K562 (cell line): Measurements from ENCODE around the gene ZNF292. TPM values are rescaled to one million over a fixed set of nuclear protein-coding genes. Genes with fewer than 3 reads are reported as not detected.
A peak's percentile ranks its signal among the peaks of the same experiment; 100 is the strongest.
"Not testable (repeated sequence)": the region's sequence is repeated elsewhere in the genome, so short reads cannot be mapped to it uniquely, and the experiment has no call there.

Source experiments
- ATAC-seq: fragments of 200-7000 bp; cut with Tn5 transposase; 3 replicates; pipeline ENCODE4 v1.9.1; 2020; ENCODE audit warnings: moderate library complexity
- BruUV-seq: library from RNA; stranded (reverse); fragments of 400-500 nt; replicated peaks from 2 replicates; lab custom pipeline; 2021; lab: Mats Ljungman, UMichigan
- CTCF ChIA-PET: fragments of 300-600 bp; formaldehyde crosslinking; extraction: SDS; loops from one replicate; lab custom pipeline; 2021; ENCODE audit warnings: low intra/inter-chr PET ratio; lab: Yijun Ruan, JAX
- POLR2A ChIA-PET: fragments of 300-600, 350-650 bp; sonication (Branson Sonifier 250); formaldehyde crosslinking; extraction: SDS; loops from one replicate; lab custom pipeline; 2021; ENCODE audit warnings: antibody characterized with exemption, inconsistent platforms; lab: Yijun Ruan, JAX
- DNase-seq, 4 experiments: peaks; one replicate each; pipeline versions ENCODE4 v3.0.0 to v3.0.0-alpha.2; 2011 to 2018; ENCODE audit warnings: low spot score in 3 of 4, mixed read lengths in 3 of 4; ENCODE audit errors: extremely low read depth in 1 of 4
- FAIRE-seq: peaks from 2 replicates; lab custom pipeline; 2011; peaks lifted over from hg19 to GRCh38; lab: Jason Lieb, UNC
- H2AFZ ChIP-seq: 2 replicates; pipeline ENCODE4 v1.6.0; 2011; ENCODE audit warnings: low read depth, low read length, control low read depth, inconsistent platforms
- H3K27ac ChIP-seq: fragments of 200-600 bp; 3 replicates; pipeline ENCODE4 v1.8.0; 2011; ENCODE audit warnings: low read depth, mild to moderate bottlenecking, control low read depth, inconsistent platforms, low read length, moderate library complexity, mixed read lengths; ENCODE audit errors: extremely low read depth
- H3K27me3 ChIP-seq, 2 experiments: fragments of 300-600 bp in 1 of 2; 2 replicates in 1 of 2; 3 replicates in 1 of 2; pipeline versions ENCODE4 v1.6.0 to v1.8.0; 2011; ENCODE audit warnings: inconsistent platforms in 2 of 2, low read length in 2 of 2, mild to moderate bottlenecking in 1 of 2, mixed read lengths in 1 of 2, moderate library complexity in 1 of 2; ENCODE audit not compliant: control insufficient read depth in 2 of 2, insufficient read depth in 2 of 2
- H3K36me3 ChIP-seq: fragments of 300-600 bp; 3 replicates; pipeline ENCODE4 v1.8.0; 2011; ENCODE audit warnings: mild to moderate bottlenecking, low read length, inconsistent platforms; ENCODE audit not compliant: control insufficient read depth, insufficient read depth
- H3K4me1 ChIP-seq, 2 experiments: fragments of 200-600 bp in 1 of 2; replicated peaks in 1 of 2; 2 replicates in 1 of 2; 3 replicates in 1 of 2; pipeline versions ENCODE4 v1.5.1 to v1.8.0; 2011; ENCODE audit warnings: inconsistent platforms in 2 of 2, low read length in 2 of 2, mild to moderate bottlenecking in 1 of 2, mixed read lengths in 1 of 2, moderate library complexity in 1 of 2; ENCODE audit not compliant: control insufficient read depth in 2 of 2, insufficient read depth in 2 of 2
- H3K4me2 ChIP-seq: 2 replicates; pipeline ENCODE4 v1.6.1; 2011; ENCODE audit warnings: low read length, control low read depth, inconsistent platforms, mixed read lengths; ENCODE audit not compliant: insufficient read depth
- H3K4me3 ChIP-seq: fragments of 200-600 bp; sonication (generic), shearing (Covaris generic); 2 replicates; pipeline ENCODE4 v1.5.1; 2016; ENCODE audit warnings: control low read depth, inconsistent platforms
- H3K79me2 ChIP-seq: fragments of 200-600 bp; 3 replicates; pipeline ENCODE4 v1.8.0; 2011; ENCODE audit warnings: low read length, inconsistent platforms; ENCODE audit not compliant: control insufficient read depth, insufficient read depth
- H3K9ac ChIP-seq, 2 experiments: 2 replicates each; pipeline versions ENCODE4 v1.6.0 to v1.6.1; 2011; ENCODE audit warnings: low read depth in 2 of 2, low read length in 2 of 2, control low read depth in 1 of 2, inconsistent platforms in 1 of 2, mild to moderate bottlenecking in 1 of 2, mixed read lengths in 1 of 2; ENCODE audit not compliant: insufficient read depth in 1 of 2
- H3K9me1 ChIP-seq: one replicate; pipeline ENCODE4 v1.6.0; 2011; ENCODE audit warnings: inconsistent platforms, mild to moderate bottlenecking, low read length, moderate library complexity; ENCODE audit not compliant: control insufficient read depth, insufficient read depth
- H3K9me3 ChIP-seq: replicated peaks from 2 replicates; pipeline ENCODE4 v1.5.1; 2011; ENCODE audit warnings: low read depth, low read length, inconsistent platforms; ENCODE audit not compliant: control insufficient read depth, insufficient read depth
- H4K20me1 ChIP-seq: replicated peaks from 2 replicates; pipeline ENCODE4 v1.6.1; 2011; ENCODE audit warnings: low read length, inconsistent platforms, mixed read lengths; ENCODE audit not compliant: control insufficient read depth, insufficient read depth
- CBX1 ChIP-seq: sonication (generic); IDR thresholded peaks from 2 replicates; pipeline ENCODE4 v1.6.1; 2016; ENCODE audit warnings: antibody characterized with exemption, low read depth, mild to moderate bottlenecking
- CEBPB ChIP-seq: fragments of 450-650 bp; IDR thresholded peaks from 2 replicates; pipeline ENCODE4 v1.6.1; 2016; ENCODE audit warnings: missing genetic modification characterization, missing compliant biosample characterization
- IRF1 ChIP-seq: sonication (generic); formaldehyde crosslinking; IDR thresholded peaks from 2 replicates; pipeline ENCODE4 v1.8.0; 2022; ENCODE audit warnings: missing genetic modification reagents, mild to moderate bottlenecking, borderline replicate concordance
- ZNF324 ChIP-seq: fragments of 250-450 bp; sonication (Bioruptor Pico); IDR thresholded peaks from 2 replicates; pipeline ENCODE4 v1.4.0; 2020; ENCODE audit warnings: mild to moderate bottlenecking
- ZSCAN32 ChIP-seq: fragments of 450-650 bp; formaldehyde crosslinking; IDR thresholded peaks from 2 replicates; pipeline ENCODE4 v1.4.0; 2020; ENCODE audit warnings: mild to moderate bottlenecking, moderate library complexity
- WGBS: fragments of 100-300 bp; shearing (Covaris generic); methylation state at CpG from one replicate; pipeline ENCODE4 v1.1.6; 2016; ENCODE audit warnings: low coverage, mixed read lengths; ENCODE audit not compliant: insufficient coverage; ENCODE audit errors: missing lambda C conversion rate; 5-methylcytosine and 5-hydroxymethylcytosine counted together
- in situ Hi-C: fragments of 300-500 bp; cut with MboI; formaldehyde crosslinking; loops from 4 replicates; pipeline ENCODE4 v1.15.0; 2018; ENCODE audit warnings: inconsistent platforms, mixed read lengths
- intact Hi-C: fragments of 100-400 bp; cut with micrococcal nuclease; formaldehyde crosslinking; loops from 2 replicates; pipeline ENCODE4 v1.14.2; 2022
- polyA plus RNA-seq, 8 experiments: library from polyadenylated mRNA; depleted of rRNA in 4 of 8; stranded (reverse) in 5 of 8; unstranded in 3 of 8; fragments of >200 nt; fragmentation: Nextera tagmentation in 2 of 8; fragmentation: Illumina TruSeq in 1 of 8; extraction: Ambion mirVana in 2 of 8; extraction: Trizol in 1 of 8; gene quantifications; 2 replicates each; pipeline versions ENCODE4 v1.2.1 to v1.2.3, GENCODE V29; 2011 to 2014; ENCODE audit warnings: inconsistent platforms in 1 of 8, missing spikeins in 1 of 8
- total RNA-seq, 7 experiments: library from RNA; depleted of rRNA in 6 of 7; stranded (reverse); fragments of >200 nt in 6 of 7; fragmentation: Illumina TruSeq in 2 of 7; extraction: Trizol in 2 of 7; gene quantifications; 2 replicates each; pipeline versions ENCODE4 v1.2.1 to v1.2.3, GENCODE V29; 2011 to 2021; ENCODE audit warnings: low replicate concordance in 1 of 7

ZNF292 gene
- total and polyA plus RNA-seq, 9 of the 15 experiments (the other 6 are each of a cell fraction or from before 2014, with no cell fraction given): 4.4 to 17.1 (median 12.8) TPM

- ATAC-seq, H3K9ac ChIP-seq, H3K36me3 ChIP-seq, H3K9me3 ChIP-seq, H2AFZ ChIP-seq, FAIRE-seq, H3K27ac ChIP-seq, DNase-seq, H3K4me2 ChIP-seq, H4K20me1 ChIP-seq, BruUV-seq, intact Hi-C loops, CTCF ChIA-PET, H3K27me3 ChIP-seq, in situ Hi-C loops, H3K4me1 ChIP-seq, H3K9me1 ChIP-seq, H3K4me3 ChIP-seq: not testable (repeated sequence)
- WGBS: 91% methylated on average over 14 of the region's 15 CpGs
- TF ChIP-seq CEBPB (tag): peak; percentile 54
- peaks cover 76% of the 10 kb centered on the region for H3K79me2 ChIP-seq
- POLR2A ChIA-PET: interaction anchor here (1.5 kb wide), 1 partner anchor 12 kb away, joined by 4 read pairs; no protein-coding TSS in a partner anchor
Measured at GRCh38 chr6:87198022-87198810, 42.9 kb downstream of the ZNF292 start.

- no peak for ATAC-seq
- TF ChIP-seq CBX1 (no peak), ZNF324 (CRISPR knock-in tag) (no peak), ZSCAN32 (CRISPR knock-in tag) (no peak), IRF1 (no peak)
Measured at GRCh38 chr6:87199787-87200186, 44.4 kb downstream of the ZNF292 start.

More at GRCh38 chr6:87199787-87200186, 44.4 kb downstream of the ZNF292 start:
- Histone ChIP-seq H3K27ac (no peak overlapping the region), H3K4me2 (no peak overlapping the region), H4K20me1 (no peaks in the 10 kb centered on the region; the same call in 1 of the 2 replicates), H3K36me3 (no peaks in the 10 kb centered on the region), H3K9me3 (no peaks in the 10 kb centered on the region), H3K27me3 (no peaks in the 10 kb centered on the region), H3K4me3 (no peak overlapping the region), H3K79me2 (peaks cover 78% of the 10 kb centered on the region), H3K9me1 (no peaks in the 10 kb centered on the region), H3K4me1 (0 out of 5 replicates have a peak, but pooled peaks cover 0 to 2% of the 10 kb centered on the region in 2 experiments), H2AFZ (no peak overlapping the region), H3K9ac (no peak overlapping the region)
- 77% methylated on average over 1 of the region's 1 CpG for WGBS
- in situ Hi-C loops (no loop called here), intact Hi-C loops (no loop called here)
- no TSS peak for BruUV-seq
- ChIA-PET POLR2A (no interaction called here), CTCF (no interaction called here)
- no peak for FAIRE-seq
- DNase-seq: no peak
